ENCODE data around the gene KIAA0930.

Gene KIAA0930

DNA sequence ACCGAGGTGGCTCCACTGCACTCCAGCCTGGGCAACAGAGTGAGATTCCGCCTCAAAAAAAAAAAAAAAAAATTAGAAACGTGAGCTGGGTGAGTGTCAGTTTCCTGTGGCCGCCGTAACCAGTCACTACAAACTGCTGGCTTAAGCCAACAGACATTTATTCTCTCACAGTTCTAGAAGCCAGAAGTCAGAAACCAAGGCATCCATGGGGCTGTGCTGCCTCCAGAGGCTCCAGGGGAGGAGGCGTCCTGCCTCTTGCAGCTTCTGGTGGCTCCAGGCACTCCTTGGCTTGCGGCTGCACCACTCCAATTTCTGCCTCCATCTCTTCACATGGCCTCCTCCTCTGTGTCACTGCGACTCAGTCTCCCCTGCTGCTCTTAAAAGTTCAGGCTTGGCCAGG lies 11.1 kb upstream of the KIAA0930 start:
- Histone ChIP-seq H3K4me2 (ENCODE audit: low read depth, low read length, poor library complexity, severe bottlenecking) (no peak overlapping the region), H2AFZ (ENCODE audit: low read depth, low read length, severe bottlenecking) (no peak overlapping the region), H3K27me3 (ENCODE audit: low read length) (no peaks in the 10 kb centered on the region), H3K9me2 (replicated peaks; ENCODE audit: insufficient read depth, low read length) (no peaks in the 10 kb centered on the region), H3K79me2 (ENCODE audit: insufficient read depth, low read length) (no peaks in the 10 kb centered on the region), H3K9ac (ENCODE audit: low read length) (no peak overlapping the region), H3K4me3 (ENCODE audit: insufficient read depth, low read length, poor library complexity, severe bottlenecking) (no peak overlapping the region), H3F3A (ENCODE audit: insufficient read depth) (no peaks in the 10 kb centered on the region), H4K20me1 (ENCODE audit: low read depth, low read length) (no peaks in the 10 kb centered on the region), H3K27ac (ENCODE audit: low read depth, low read length) (no peak overlapping the region), H3K36me3 (ENCODE audit: low read length) (no peaks in the 10 kb centered on the region), H3K9me3 (ENCODE audit: insufficient read depth, low read length) (no peaks in the 10 kb centered on the region)
- no peak for TF ChIP-seq EZH2phosphoT487 (conservative IDR thresholded peaks at IDR 0.05; ENCODE audit: low read length)
- TF ChIP-seq, protein P1, sequence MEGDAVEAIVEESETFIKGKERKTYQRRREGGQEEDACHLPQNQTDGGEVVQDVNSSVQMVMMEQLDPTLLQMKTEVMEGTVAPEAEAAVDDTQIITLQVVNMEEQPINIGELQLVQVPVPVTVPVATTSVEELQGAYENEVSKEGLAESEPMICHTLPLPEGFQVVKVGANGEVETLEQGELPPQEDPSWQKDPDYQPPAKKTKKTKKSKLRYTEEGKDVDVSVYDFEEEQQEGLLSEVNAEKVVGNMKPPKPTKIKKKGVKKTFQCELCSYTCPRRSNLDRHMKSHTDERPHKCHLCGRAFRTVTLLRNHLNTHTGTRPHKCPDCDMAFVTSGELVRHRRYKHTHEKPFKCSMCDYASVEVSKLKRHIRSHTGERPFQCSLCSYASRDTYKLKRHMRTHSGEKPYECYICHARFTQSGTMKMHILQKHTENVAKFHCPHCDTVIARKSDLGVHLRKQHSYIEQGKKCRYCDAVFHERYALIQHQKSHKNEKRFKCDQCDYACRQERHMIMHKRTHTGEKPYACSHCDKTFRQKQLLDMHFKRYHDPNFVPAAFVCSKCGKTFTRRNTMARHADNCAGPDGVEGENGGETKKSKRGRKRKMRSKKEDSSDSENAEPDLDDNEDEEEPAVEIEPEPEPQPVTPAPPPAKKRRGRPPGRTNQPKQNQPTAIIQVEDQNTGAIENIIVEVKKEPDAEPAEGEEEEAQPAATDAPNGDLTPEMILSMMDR (IDR thresholded peaks at IDR 0.05; ENCODE audit: insufficient read depth, low read length, poor library complexity, severe bottlenecking) = no peak

DNA sequence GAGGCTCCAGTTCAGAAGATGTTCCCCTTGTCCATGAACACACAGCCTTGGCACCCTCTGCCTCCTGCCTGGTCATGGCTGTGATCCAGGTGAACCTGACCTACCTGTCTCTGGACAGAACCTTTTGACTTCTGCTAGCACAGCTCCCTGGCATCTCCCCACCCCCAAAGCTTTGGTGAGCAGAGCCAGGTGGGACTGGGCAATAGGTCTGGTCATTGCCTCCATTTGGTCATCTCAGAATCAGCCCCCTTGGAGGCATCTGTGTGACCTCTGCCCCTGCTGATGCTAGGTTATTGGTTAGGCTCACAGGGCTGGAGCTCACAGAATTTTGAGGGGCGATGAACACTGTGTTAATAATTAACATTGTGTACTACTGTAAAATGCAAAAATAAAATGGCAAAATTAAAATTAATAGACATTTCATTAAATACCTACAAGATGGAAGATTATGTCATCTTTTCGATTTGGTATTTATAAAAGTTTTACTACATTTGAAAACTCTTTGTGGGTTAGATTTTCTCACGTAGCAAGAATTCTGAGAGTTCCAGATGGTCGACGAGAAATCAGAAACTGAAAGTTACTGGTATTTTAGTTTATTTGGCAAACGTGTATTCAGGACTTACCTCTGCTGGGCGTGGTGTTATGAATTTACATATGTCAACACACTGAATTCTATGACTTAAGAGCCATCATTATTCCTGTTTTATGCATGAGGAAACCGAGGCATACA lies 8.3 kb upstream of the KIAA0930 start:
- H3K27ac ChIP-seq (ENCODE audit: low read depth, low read length) = no peak overlapping the region
- no peaks in the 10 kb centered on the region for H3K9me2 ChIP-seq (replicated peaks; ENCODE audit: insufficient read depth, low read length)
- no peaks in the 10 kb centered on the region for H3K9me3 ChIP-seq (ENCODE audit: insufficient read depth, low read length)
- TF ChIP-seq EZH2phosphoT487 (conservative IDR thresholded peaks at IDR 0.05; ENCODE audit: low read length) = no peak
- TF ChIP-seq, protein P1 (IDR thresholded peaks at IDR 0.05; ENCODE audit: insufficient read depth, low read length, poor library complexity, severe bottlenecking) = no peak
- H3K36me3 ChIP-seq (ENCODE audit: low read length) = no peaks in the 10 kb centered on the region
- no peak overlapping the region for H3K9ac ChIP-seq (ENCODE audit: low read length)
- no peaks in the 10 kb centered on the region for H3K27me3 ChIP-seq (ENCODE audit: low read length)
- H3K4me3 ChIP-seq (ENCODE audit: insufficient read depth, low read length, poor library complexity, severe bottlenecking) = no peak overlapping the region
- H3K4me2 ChIP-seq (ENCODE audit: low read depth, low read length, poor library complexity, severe bottlenecking) = peak overlapping the region; percentile 27
- H3K79me2 ChIP-seq (ENCODE audit: insufficient read depth, low read length) = no peaks in the 10 kb centered on the region
- no peaks in the 10 kb centered on the region for H3F3A ChIP-seq (ENCODE audit: insufficient read depth)
- no peak overlapping the region for H2AFZ ChIP-seq (ENCODE audit: low read depth, low read length, severe bottlenecking)
- no peaks in the 10 kb centered on the region for H4K20me1 ChIP-seq (ENCODE audit: low read depth, low read length)

DNA sequence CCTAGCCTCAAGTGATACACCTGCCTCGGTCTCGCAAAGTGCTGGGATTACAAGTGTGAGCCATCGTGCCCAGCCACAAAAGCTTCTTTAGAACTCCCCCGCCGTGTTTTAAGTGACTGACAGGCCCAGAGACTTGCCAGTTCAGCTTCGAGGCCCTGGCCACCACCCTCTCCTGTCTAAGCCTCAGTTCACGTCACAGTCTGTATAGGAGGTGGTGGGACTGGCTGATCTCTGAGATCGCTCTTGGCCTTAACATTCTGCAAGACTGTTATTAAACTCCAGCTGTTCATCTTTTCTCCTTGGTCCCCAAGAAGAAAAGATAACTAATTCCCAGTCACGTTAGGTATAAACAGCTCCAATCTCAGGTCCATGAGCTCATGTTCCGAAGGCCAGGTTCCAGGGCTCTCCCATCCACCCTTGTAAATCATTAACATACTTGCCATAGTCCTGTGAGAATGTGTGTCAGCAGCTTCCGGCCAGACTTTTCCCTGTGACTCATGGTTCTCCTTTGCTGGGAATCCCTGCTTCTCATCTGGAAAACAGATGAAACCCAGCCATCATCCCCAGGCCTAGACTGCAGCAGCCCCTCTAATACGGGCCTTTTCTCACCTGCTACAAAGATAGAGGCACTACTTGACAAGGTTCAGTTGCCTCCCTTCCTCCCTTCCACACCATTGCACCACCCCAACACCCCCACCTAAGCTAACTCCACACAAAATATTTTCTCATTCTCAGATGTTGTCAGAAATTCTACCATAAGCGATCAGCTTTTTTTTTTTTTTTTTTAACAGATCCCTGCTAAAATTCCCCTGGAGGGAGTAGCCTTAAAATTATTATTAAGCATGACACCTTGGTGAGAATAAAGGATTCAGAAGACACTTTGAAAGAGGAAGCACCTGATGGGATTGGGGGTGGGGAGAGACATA lies 5.6 kb upstream of the KIAA0930 start:
- no peaks in the 10 kb centered on the region for H3K9me2 ChIP-seq (replicated peaks; ENCODE audit: insufficient read depth, low read length)
- H3K79me2 ChIP-seq (ENCODE audit: insufficient read depth, low read length) = no peaks in the 10 kb centered on the region
- no peaks in the 10 kb centered on the region for H4K20me1 ChIP-seq (ENCODE audit: low read depth, low read length)
- TF ChIP-seq EZH2phosphoT487 (conservative IDR thresholded peaks at IDR 0.05; ENCODE audit: low read length) = no peak
- TF ChIP-seq, protein P1 (IDR thresholded peaks at IDR 0.05; ENCODE audit: insufficient read depth, low read length, poor library complexity, severe bottlenecking) = no peak
- no peaks in the 10 kb centered on the region for H3K27me3 ChIP-seq (ENCODE audit: low read length)
- H3K4me2 ChIP-seq (ENCODE audit: low read depth, low read length, poor library complexity, severe bottlenecking) = no peak overlapping the region
- no peak overlapping the region for H3K27ac ChIP-seq (ENCODE audit: low read depth, low read length)
- no peak overlapping the region for H3K9ac ChIP-seq (ENCODE audit: low read length)
- H3K36me3 ChIP-seq (ENCODE audit: low read length) = no peaks in the 10 kb centered on the region
- no peaks in the 10 kb centered on the region for H3F3A ChIP-seq (ENCODE audit: insufficient read depth)
- H3K9me3 ChIP-seq (ENCODE audit: insufficient read depth, low read length) = no peaks in the 10 kb centered on the region
- H3K4me3 ChIP-seq (ENCODE audit: insufficient read depth, low read length, poor library complexity, severe bottlenecking) = no peak overlapping the region
- H2AFZ ChIP-seq (ENCODE audit: low read depth, low read length, severe bottlenecking) = no peak overlapping the region
